Dendritic cell treated with granulocyte-macrophage colony-stimulating factor and Interleukin-4, amounts not matched to agents 40 ng/mL and 50 ng/mL, for 4 days (primary cell): ENCODE data around the gene ENTPD1.
"Not testable (repeated sequence)": the region's sequence is repeated elsewhere in the genome, so short reads cannot be mapped to it uniquely, and the experiment has no call there.

Source experiments
- H3K27ac Mint-ChIP-seq: one replicate; pipeline ENCODE4 v1.8.0; 2022; ENCODE audit warnings: mild to moderate bottlenecking, mixed read lengths
- H3K27me3 Mint-ChIP-seq: one replicate; pipeline ENCODE4 v1.8.0; 2022; ENCODE audit warnings: mild to moderate bottlenecking, mixed read lengths
- H3K36me3 Mint-ChIP-seq: one replicate; pipeline ENCODE4 v1.8.0; 2022; ENCODE audit warnings: low read depth, mixed read lengths
- H3K4me1 Mint-ChIP-seq: one replicate; pipeline ENCODE4 v1.8.0; 2022; ENCODE audit warnings: low read depth, mixed read lengths
- H3K4me3 Mint-ChIP-seq: one replicate; pipeline ENCODE4 v1.8.0; 2022; ENCODE audit warnings: mild to moderate bottlenecking, moderate library complexity, mixed read lengths
- H3K9me3 Mint-ChIP-seq: one replicate; pipeline ENCODE4 v1.8.0; 2022; ENCODE audit warnings: mixed read lengths
- intact Hi-C: fragments of 100-400 bp; cut with micrococcal nuclease; formaldehyde crosslinking; loops from one replicate; pipeline ENCODE4 v1.15.0; 2022

The ENTPD1 gene

GRCh38 chr10:95756041-95756761 lies at the start of gene ENTPD1:
Gene ENTPD1 (plus strand): TSS chr10:95756163. CDS start chr10:95756240, 77 bp downstream.
- Mint-ChIP-seq H3K4me1 (peaks cover 54% of the 10 kb centered on the region), H3K27me3 (no peaks in the 10 kb centered on the region), H3K4me3 (peak within 1 kb of the TSS; percentile 90), H3K9me3 (no peaks in the 10 kb centered on the region), H3K27ac (peak within 1 kb of the TSS; percentile 98), H3K36me3 (peaks cover 7% of the 10 kb centered on the region)
- intact Hi-C loops = loop anchor here (5.0 kb wide), 2 partner anchors 36 to 86 kb away; no protein-coding TSS in a partner anchor

- Mint-ChIP-seq H3K27ac (no peak overlapping the region), H3K9me3 (peaks cover 7% of the 10 kb centered on the region), H3K4me1 (peaks cover 15% of the 10 kb centered on the region), H3K27me3 (no peaks in the 10 kb centered on the region), H3K36me3 (peaks cover 7% of the 10 kb centered on the region), H3K4me3 (no peak overlapping the region)
- intact Hi-C loops = no loop called here
Observed at GRCh38 chr10:95706573-95706972, 49.4 kb upstream of the ENTPD1 start.

GRCh38 chr10:95706990-95707389 lies 49.0 kb upstream of the ENTPD1 start:
- intact Hi-C loops = no loop called here
- Mint-ChIP-seq H3K27me3 (no peaks in the 10 kb centered on the region), H3K4me1 (peaks cover 19% of the 10 kb centered on the region), H3K9me3 (peaks cover 7% of the 10 kb centered on the region), H3K4me3 (no peak overlapping the region), H3K27ac (no peak overlapping the region), H3K36me3 (peaks cover 7% of the 10 kb centered on the region)

GRCh38 chr10:95711492-95711891 lies 44.5 kb upstream of the ENTPD1 start:
- Mint-ChIP-seq H3K36me3 (peaks cover 3% of the 10 kb centered on the region), H3K27ac (peak overlapping the region; percentile 66), H3K4me1 (peaks cover 25% of the 10 kb centered on the region)

DNA sequence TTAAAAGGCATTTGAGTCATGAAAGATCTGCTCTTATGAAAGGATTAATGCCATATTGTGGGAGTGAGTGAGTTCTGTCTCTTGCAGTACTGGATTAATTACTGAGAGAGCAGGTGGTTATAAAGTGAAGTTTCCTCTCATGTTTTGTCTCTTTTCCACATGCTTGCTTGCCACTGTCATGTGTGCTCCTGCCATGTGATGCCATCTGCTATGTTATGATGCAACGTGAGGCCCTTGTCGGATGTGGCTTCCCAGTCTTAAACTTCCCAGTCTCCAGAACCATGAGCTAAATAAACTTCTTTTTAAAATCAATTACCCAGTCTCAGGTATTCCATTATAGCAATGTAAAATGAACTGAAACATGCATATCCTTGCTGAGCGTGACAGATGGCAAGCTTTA lies 39.5 kb upstream of the ENTPD1 start:
- no peak overlapping the region for H3K4me3 Mint-ChIP-seq
- no peak overlapping the region for H3K27ac Mint-ChIP-seq
- intact Hi-C loops = no loop called here

More at GRCh38 chr10:95711492-95711891, 44.5 kb upstream of the ENTPD1 start:
- no peak overlapping the region for H3K4me3 Mint-ChIP-seq
- peaks cover 2% of the 10 kb centered on the region for H3K9me3 Mint-ChIP-seq
- H3K27me3 Mint-ChIP-seq = no peaks in the 10 kb centered on the region
- intact Hi-C loops = no loop called here

GRCh38 chr10:95716866-95717265 lies 39.1 kb upstream of the ENTPD1 start:
- Mint-ChIP-seq H3K9me3 (no peaks in the 10 kb centered on the region), H3K27ac (no peak overlapping the region), H3K4me1 (peaks cover 25% of the 10 kb centered on the region), H3K4me3 (no peak overlapping the region), H3K36me3 (no peaks in the 10 kb centered on the region), H3K27me3 (no peaks in the 10 kb centered on the region)
- intact Hi-C loops = no loop called here

More for the DNA sequence above, 39.5 kb upstream of the ENTPD1 start:
- no peaks in the 10 kb centered on the region for H3K27me3 Mint-ChIP-seq
- H3K36me3 Mint-ChIP-seq = no peaks in the 10 kb centered on the region
- no peaks in the 10 kb centered on the region for H3K9me3 Mint-ChIP-seq
- H3K4me1 Mint-ChIP-seq = peaks cover 29% of the 10 kb centered on the region

- H3K27me3 Mint-ChIP-seq, H3K36me3 Mint-ChIP-seq, intact Hi-C loops, H3K27ac Mint-ChIP-seq, H3K4me3 Mint-ChIP-seq, H3K9me3 Mint-ChIP-seq: not testable (repeated sequence)
- peaks cover 28% of the 10 kb centered on the region for H3K4me1 Mint-ChIP-seq
Observed at GRCh38 chr10:95720745-95721144, 35.2 kb upstream of the ENTPD1 start.

- peaks cover 14% of the 10 kb centered on the region for H3K4me1 Mint-ChIP-seq
- H3K9me3 Mint-ChIP-seq, intact Hi-C loops, H3K36me3 Mint-ChIP-seq, H3K27ac Mint-ChIP-seq, H3K4me3 Mint-ChIP-seq, H3K27me3 Mint-ChIP-seq: not testable (repeated sequence)
Observed at GRCh38 chr10:95722496-95722895, 33.5 kb upstream of the ENTPD1 start.

DNA sequence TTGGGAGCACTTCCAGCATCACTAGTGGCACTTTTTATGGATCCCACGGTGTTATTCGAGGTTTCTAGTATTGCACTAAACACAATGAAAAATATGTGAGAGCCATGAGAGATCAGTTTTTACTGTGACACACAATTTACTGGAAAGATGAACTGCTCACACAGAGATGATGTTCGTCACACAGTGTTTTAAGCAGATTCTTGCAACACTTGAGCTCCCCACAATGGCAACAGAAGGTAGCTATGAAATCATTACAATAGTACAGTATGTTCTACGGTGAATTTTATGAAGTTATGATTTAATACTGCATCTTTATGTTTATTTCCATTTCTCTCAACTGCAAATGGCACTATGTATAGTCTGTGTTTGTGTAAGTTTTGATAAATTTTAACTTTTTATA lies 27.4 kb upstream of the ENTPD1 start:
- Mint-ChIP-seq H3K4me1 (peaks cover 27% of the 10 kb centered on the region), H3K36me3 (peaks cover 20% of the 10 kb centered on the region), H3K27me3 (no peaks in the 10 kb centered on the region), H3K9me3 (peaks cover 25% of the 10 kb centered on the region), H3K4me3 (no peak overlapping the region), H3K27ac (no peak overlapping the region)
- intact Hi-C loops = no loop called here

- H3K9me3 Mint-ChIP-seq = peaks cover 30% of the 10 kb centered on the region
- intact Hi-C loops = loop anchor here (5.0 kb wide), 1 partner anchor 38 kb away; no protein-coding TSS in a partner anchor
- peak overlapping the region; percentile 85 for H3K27ac Mint-ChIP-seq
Observed at GRCh38 chr10:95729323-95730055, 26.5 kb upstream of the ENTPD1 start.

DNA sequence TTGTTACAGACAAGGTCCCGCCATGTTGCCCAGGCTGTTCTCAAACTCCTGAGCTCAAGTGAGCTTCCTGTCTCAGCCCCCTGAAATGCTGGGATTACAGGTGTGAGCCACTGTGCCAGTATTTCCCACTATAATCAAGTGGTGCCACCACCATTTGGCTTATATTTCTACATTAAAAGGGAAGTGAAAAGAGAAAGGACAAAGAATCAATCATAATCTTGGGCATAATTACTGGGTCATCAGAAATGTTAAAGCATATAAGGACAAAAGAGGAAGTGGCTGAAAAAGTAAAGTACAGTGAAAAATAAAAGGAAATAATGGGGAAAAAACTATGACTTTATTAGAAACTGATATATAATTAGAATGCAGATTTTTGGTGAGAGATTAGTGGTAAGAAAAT lies 25.7 kb upstream of the ENTPD1 start:
- Mint-ChIP-seq H3K27me3 (no peaks in the 10 kb centered on the region), H3K27ac (peak overlapping the region; percentile 85), H3K9me3 (peaks cover 25% of the 10 kb centered on the region), H3K4me3 (peak overlapping the region; percentile 24), H3K4me1 (peaks cover 25% of the 10 kb centered on the region), H3K36me3 (peaks cover 16% of the 10 kb centered on the region)
- intact Hi-C loops = loop anchor here (5.0 kb wide), 1 partner anchor 37 kb away; no protein-coding TSS in a partner anchor

More at GRCh38 chr10:95729323-95730055, 26.5 kb upstream of the ENTPD1 start:
- Mint-ChIP-seq H3K36me3 (peaks cover 18% of the 10 kb centered on the region), H3K4me1 (peaks cover 25% of the 10 kb centered on the region), H3K27me3 (no peaks in the 10 kb centered on the region), H3K4me3 (no peak overlapping the region)

DNA sequence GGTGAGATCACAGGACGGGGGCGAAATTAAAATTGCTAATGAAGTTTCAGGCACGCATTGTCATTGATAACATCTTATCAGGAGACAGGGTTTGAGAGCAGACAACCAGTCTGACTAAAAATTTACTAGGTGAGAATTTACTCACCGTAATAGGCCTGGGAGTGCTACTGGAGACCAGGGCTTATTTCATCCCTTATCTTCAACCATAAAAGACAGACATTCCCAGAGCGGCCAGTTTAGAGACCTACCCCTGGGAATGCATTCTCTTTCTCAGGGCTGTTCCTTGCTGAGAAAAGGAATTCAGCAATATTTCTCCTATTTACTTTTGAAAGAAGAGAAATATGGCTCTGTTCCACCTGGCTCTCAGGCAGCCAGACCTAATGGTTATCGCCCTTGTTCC lies 23.1 kb upstream of the ENTPD1 start:
- Mint-ChIP-seq H3K4me1 (peaks cover 25% of the 10 kb centered on the region), H3K9me3 (peaks cover 25% of the 10 kb centered on the region), H3K36me3 (peaks cover 16% of the 10 kb centered on the region)
- not testable (repeated sequence) for H3K27me3 Mint-ChIP-seq, H3K27ac Mint-ChIP-seq, H3K4me3 Mint-ChIP-seq
- intact Hi-C loops = loop anchor here (5.0 kb wide), 1 partner anchor 34 kb away; no protein-coding TSS in a partner anchor

GRCh38 chr10:95739056-95739455 lies 16.9 kb upstream of the ENTPD1 start:
- H3K4me3 Mint-ChIP-seq = no peak overlapping the region
- intact Hi-C loops = no loop called here
- H3K27me3 Mint-ChIP-seq = no peaks in the 10 kb centered on the region
- no peaks in the 10 kb centered on the region for H3K36me3 Mint-ChIP-seq
- no peak overlapping the region for H3K27ac Mint-ChIP-seq
- peaks cover 5% of the 10 kb centered on the region for H3K9me3 Mint-ChIP-seq
- peaks cover 21% of the 10 kb centered on the region for H3K4me1 Mint-ChIP-seq

DNA sequence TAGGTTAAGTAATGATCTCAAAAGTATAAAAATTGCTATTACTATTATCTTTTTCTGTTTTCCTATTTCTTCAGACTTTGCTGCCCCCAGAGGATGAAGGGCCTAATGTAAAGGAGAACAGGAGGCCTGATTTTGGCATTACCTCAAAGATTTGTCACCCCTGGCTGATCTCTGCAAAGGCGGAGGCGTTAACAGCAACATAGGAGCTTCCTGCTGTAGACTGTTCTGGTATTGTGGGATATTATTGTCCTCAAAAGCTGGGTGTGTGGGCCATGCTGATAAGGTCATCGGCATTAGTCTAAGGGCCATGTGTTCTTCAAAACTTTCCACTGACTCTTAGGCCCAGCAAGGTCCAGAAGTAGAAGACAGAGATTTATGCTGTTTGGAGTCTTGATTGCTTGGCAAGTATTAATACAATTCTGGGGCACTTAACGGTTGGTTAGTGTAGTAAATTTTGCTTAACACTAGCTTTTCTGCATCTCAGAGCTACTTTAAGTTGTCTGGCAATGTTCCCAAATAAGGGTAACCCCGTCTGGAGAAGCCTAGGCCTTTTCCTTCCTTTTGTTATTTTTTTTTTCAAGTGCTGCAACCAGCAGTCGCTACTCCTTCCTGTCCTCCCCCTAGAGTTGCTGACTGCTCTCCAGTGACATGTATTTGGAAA lies 14.0 kb upstream of the ENTPD1 start:
- H3K27ac Mint-ChIP-seq = peak overlapping the region; percentile 77

More for the DNA sequence above, 14.0 kb upstream of the ENTPD1 start:
- intact Hi-C loops = no loop called here
- Mint-ChIP-seq H3K4me1 (peaks cover 31% of the 10 kb centered on the region), H3K36me3 (peaks cover 7% of the 10 kb centered on the region), H3K9me3 (peaks cover 16% of the 10 kb centered on the region), H3K27me3 (no peaks in the 10 kb centered on the region), H3K4me3 (no peak overlapping the region)
